Measurements from ENCODE around the gene CCNB1. TPM values are rescaled to one million over a fixed set of nuclear protein-coding genes. Genes with fewer than 3 reads are reported as not detected.

CCNB1 gene
- total RNA-seq, 4 donors from 2014 or later: 5.7 to 10.6 (median 8.5) TPM

DNA sequence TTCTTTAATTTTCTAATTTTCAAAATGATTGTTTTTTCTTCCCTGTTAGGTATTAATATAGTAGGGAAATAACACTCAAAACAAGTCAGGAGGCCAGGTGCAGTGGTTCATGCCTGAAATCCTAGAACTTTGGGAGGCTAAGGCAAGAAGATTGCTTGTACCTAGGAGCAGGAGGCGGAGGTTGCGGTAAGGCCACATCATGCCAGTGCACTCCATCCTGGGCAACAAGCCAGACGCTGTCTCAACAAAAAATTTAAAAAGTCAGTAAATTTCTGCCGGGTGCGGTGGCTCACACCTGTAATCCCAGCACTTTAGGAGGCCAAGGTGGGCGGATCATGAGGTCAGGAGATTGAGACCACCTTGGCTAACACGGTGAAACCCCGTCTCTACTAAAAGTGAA is 57.6 kb downstream of the CCNB1 start:
- TF ChIP-seq, protein P1, sequence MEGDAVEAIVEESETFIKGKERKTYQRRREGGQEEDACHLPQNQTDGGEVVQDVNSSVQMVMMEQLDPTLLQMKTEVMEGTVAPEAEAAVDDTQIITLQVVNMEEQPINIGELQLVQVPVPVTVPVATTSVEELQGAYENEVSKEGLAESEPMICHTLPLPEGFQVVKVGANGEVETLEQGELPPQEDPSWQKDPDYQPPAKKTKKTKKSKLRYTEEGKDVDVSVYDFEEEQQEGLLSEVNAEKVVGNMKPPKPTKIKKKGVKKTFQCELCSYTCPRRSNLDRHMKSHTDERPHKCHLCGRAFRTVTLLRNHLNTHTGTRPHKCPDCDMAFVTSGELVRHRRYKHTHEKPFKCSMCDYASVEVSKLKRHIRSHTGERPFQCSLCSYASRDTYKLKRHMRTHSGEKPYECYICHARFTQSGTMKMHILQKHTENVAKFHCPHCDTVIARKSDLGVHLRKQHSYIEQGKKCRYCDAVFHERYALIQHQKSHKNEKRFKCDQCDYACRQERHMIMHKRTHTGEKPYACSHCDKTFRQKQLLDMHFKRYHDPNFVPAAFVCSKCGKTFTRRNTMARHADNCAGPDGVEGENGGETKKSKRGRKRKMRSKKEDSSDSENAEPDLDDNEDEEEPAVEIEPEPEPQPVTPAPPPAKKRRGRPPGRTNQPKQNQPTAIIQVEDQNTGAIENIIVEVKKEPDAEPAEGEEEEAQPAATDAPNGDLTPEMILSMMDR (IDR thresholded peaks at IDR 0.05): no peak
- TF ChIP-seq POLR2A (IDR thresholded peaks at IDR 0.05): no peak
- H3K4me3 ChIP-seq (ENCODE audit: low read depth, poor library complexity, severe bottlenecking): no peak overlapping the region
- intact Hi-C loops (cut with DNase I; ENCODE audit: low total_unique reads): no loop called here
- no peak for DNase-seq (ENCODE audit: low spot score in 2 of 2)
- 93 to 96% methylated on average over 8 of the region's 8 CpGs for WGBS, 2 donors

DNA sequence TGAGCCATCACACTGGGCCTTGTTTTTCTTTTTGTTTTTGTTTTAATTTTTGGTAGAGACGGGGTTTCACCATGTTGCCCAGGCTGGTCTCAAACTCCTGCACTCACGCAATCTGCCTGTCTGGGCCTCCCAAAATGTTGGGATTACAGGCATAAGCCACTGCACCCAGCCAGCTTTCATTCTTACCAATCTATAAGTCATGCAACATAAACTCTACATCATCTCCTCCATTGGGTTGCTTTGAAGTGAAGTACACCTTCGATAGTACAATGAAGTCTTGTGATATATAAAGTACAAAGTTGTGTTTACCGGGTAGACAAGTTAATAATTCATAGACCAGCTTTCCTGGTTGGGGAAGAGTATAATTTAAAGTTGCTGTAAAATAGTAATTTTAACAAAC is 58.9 kb downstream of the CCNB1 start:
- TF ChIP-seq, protein P1 (IDR thresholded peaks at IDR 0.05): no peak
- no peak overlapping the region for H3K4me3 ChIP-seq (ENCODE audit: low read depth, poor library complexity, severe bottlenecking)
- intact Hi-C loops (cut with DNase I; ENCODE audit: low total_unique reads): no loop called here
- WGBS, 2 donors: 93 to 98% methylated on average over 4 of the region's 4 CpGs
- no peak for DNase-seq (ENCODE audit: low spot score in 2 of 2)

Other genes with a start within 250 kb of the CCNB1 start
- 10 to 100 TPM; 24.5 to 56.8 (median 43.2) TPM for gene SLC30A5, start 73.1 kb upstream of the CCNB1 start, total RNA-seq
- 10 to 100 TPM in 1 of 4 donors, 1 to 10 TPM in 3; 5.4 to 10.5 (median 6.0) TPM for gene CENPH, start 22.4 kb downstream of the CCNB1 start, total RNA-seq
- 10 to 100 TPM; 29.4 to 67.6 (median 35.7) TPM for gene CDK7, start 67.7 kb downstream of the CCNB1 start, total RNA-seq
- gene CCDC125, start 165.7 kb downstream of the CCNB1 start, total RNA-seq: 1 to 10 TPM; 4.1 to 6.0 (median 5.5) TPM
- gene AK6, start 202.4 kb downstream of the CCNB1 start, total RNA-seq: 10 to 100 TPM; 10.5 to 19.1 (median 15.0) TPM
- gene TAF9, start 202.4 kb downstream of the CCNB1 start, total RNA-seq: 10 to 100 TPM; 26.8 to 48.1 (median 31.2) TPM
- gene RAD17, start 202.7 kb downstream of the CCNB1 start, total RNA-seq: 10 to 100 TPM in 3 of 4 donors, 1 to 10 TPM in 1; 9.0 to 21.2 (median 12.9) TPM
- gene MARVELD2, start 248.0 kb downstream of the CCNB1 start, total RNA-seq: 10 to 100 TPM; 16.7 to 24.4 (median 18.8) TPM

All from lower leg skin (tissue), 4 donors.